GM18520 (cell line): ENCODE results near the gene STAMBP.
"Not testable (repeated sequence)": the region's sequence is repeated elsewhere in the genome, so short reads cannot be mapped to it uniquely, and the experiment has no call there.

ENCODE experiments used
- ATAC-seq: cut with Tn5 transposase; IDR thresholded peaks from one replicate; pipeline ENCODE4 v1.9.1; 2021; ENCODE audit not compliant: unreplicated experiment

STAMBP gene

GRCh38 chr2:73828818-73829570 lies at the start of gene STAMBP:
STAMBP (plus strand) TSS chr2:73828961; CDS start chr2:73830857, 1,896 bp downstream.
- ATAC-seq, result peak; percentile 66

- ATAC-seq, result peak; percentile 100
Observed at GRCh38 chr2:73779467-73780236, 49.1 kb upstream of the STAMBP start, which contains the start of gene DUSP11. DUSP11 (minus strand) TSS chr2:73780103; CDS start chr2:73779974, 129 bp downstream.

- no peak for ATAC-seq
Observed at GRCh38 chr2:73780237-73780582, 48.6 kb upstream of the STAMBP start.

GRCh38 chr2:73783402-73783801 lies 45.4 kb upstream of the STAMBP start:
- not testable (repeated sequence) for ATAC-seq

- ATAC-seq, result not testable (repeated sequence)
Observed at GRCh38 chr2:73783883-73784282, 44.9 kb upstream of the STAMBP start, which contains the start of gene C2orf78. C2orf78 (plus strand) TSS chr2:73784183; CDS start chr2:73784310, 127 bp downstream.

GRCh38 chr2:73811878-73812277 lies 16.9 kb upstream of the STAMBP start:
- no peak for ATAC-seq

GRCh38 chr2:73812635-73813034 lies 16.1 kb upstream of the STAMBP start:
- no peak for ATAC-seq

GRCh38 chr2:73818296-73818695 lies 10.5 kb upstream of the STAMBP start:
- no peak for ATAC-seq

- ATAC-seq, result peak; percentile 69
Observed at GRCh38 chr2:73821227-73821626, 7.5 kb upstream of the STAMBP start.

- ATAC-seq, result no peak
Observed at GRCh38 chr2:73821669-73822068, 7.1 kb upstream of the STAMBP start.

- peak; percentile 65 for ATAC-seq
Observed at GRCh38 chr2:73822276-73822675, 6.5 kb upstream of the STAMBP start.

GRCh38 chr2:73822991-73823390 lies 5.8 kb upstream of the STAMBP start:
- no peak for ATAC-seq

GRCh38 chr2:73823416-73823815 lies 5.3 kb upstream of the STAMBP start:
- ATAC-seq, result no peak

- no peak for ATAC-seq
Observed at GRCh38 chr2:73823916-73824523, 4.7 kb upstream of the STAMBP start.

- no peak for ATAC-seq
Observed at GRCh38 chr2:73825408-73825807, 3.4 kb upstream of the STAMBP start.

GRCh38 chr2:73827018-73827417 lies 1.7 kb upstream of the STAMBP start:
- no peak for ATAC-seq

- no peak for ATAC-seq
Observed at GRCh38 chr2:73827660-73828388, 937 bp upstream of the STAMBP start.

- ATAC-seq, result no peak
Observed at GRCh38 chr2:73828389-73828817, 358 bp upstream of the STAMBP start.

GRCh38 chr2:73830871-73831401 lies 2.2 kb downstream of the STAMBP start:
- no peak for ATAC-seq

- no peak for ATAC-seq
Observed at GRCh38 chr2:73832930-73833329, 4.2 kb downstream of the STAMBP start.
